Hepatocyte (in vitro differentiated cells): ENCODE results near the gene CHMP1B. TPM values are rescaled to one million over a fixed set of nuclear protein-coding genes. Genes with fewer than 3 reads are reported as not detected.

Experiments used
- DNase-seq: peaks from one replicate; pipeline ENCODE4 v3.0.0-alpha.2; 2016; ENCODE audit warnings: low spot score
- H2AFZ ChIP-seq: fragments of 200-600 bp; sonication (generic); 2 replicates; pipeline ENCODE4 v1.6.0; 2016; ENCODE audit warnings: antibody characterized with exemption, mild to moderate bottlenecking
- H3K27ac ChIP-seq: fragments of 200-600 bp; sonication (generic); 2 replicates; pipeline ENCODE4 v1.5.1; 2016; ENCODE audit warnings: mild to moderate bottlenecking
- H3K27me3 ChIP-seq: fragments of 200-600 bp; sonication (generic); 2 replicates; pipeline ENCODE4 v1.6.1; 2016
- H3K36me3 ChIP-seq: fragments of 200-600 bp; sonication (generic); replicated peaks from 2 replicates; pipeline ENCODE4 v1.5.1; 2016; ENCODE audit warnings: low read depth; ENCODE audit not compliant: insufficient read depth
- H3K4me1 ChIP-seq: fragments of 200-600 bp; sonication (generic); 2 replicates; pipeline ENCODE4 v1.5.1; 2016; ENCODE audit warnings: mild to moderate bottlenecking, moderate library complexity; ENCODE audit not compliant: insufficient read depth
- H3K4me2 ChIP-seq: fragments of 200-600 bp; sonication (generic); 2 replicates; pipeline ENCODE4 v1.6.0; 2016
- H3K4me3 ChIP-seq: fragments of 200-600 bp; sonication (generic); 2 replicates; pipeline ENCODE4 v1.5.1; 2016; ENCODE audit warnings: mild to moderate bottlenecking
- H3K79me2 ChIP-seq: fragments of 200-600 bp; sonication (generic); 2 replicates; pipeline ENCODE4 v1.6.0; 2017; ENCODE audit warnings: mild to moderate bottlenecking
- H3K9me2 ChIP-seq: fragments of 200-600 bp; sonication (generic); replicated peaks from 2 replicates; pipeline ENCODE4 v1.6.0; 2017; ENCODE audit warnings: mild to moderate bottlenecking; ENCODE audit not compliant: insufficient read depth
- H3K9me3 ChIP-seq: fragments of 200-600 bp; sonication (generic); 2 replicates; pipeline ENCODE4 v1.5.1; 2016; ENCODE audit warnings: low read depth, mild to moderate bottlenecking
- H4K20me1 ChIP-seq: fragments of 200-600 bp; sonication (generic); 2 replicates; pipeline ENCODE4 v1.6.0; 2016; ENCODE audit warnings: mild to moderate bottlenecking; ENCODE audit not compliant: insufficient read depth, poor library complexity, severe bottlenecking
- CTCF ChIP-seq: fragments of 200-600 bp; sonication (generic); IDR thresholded peaks from 2 replicates; pipeline ENCODE4 v1.5.1; 2016; ENCODE audit warnings: antibody characterized with exemption, mild to moderate bottlenecking; ENCODE audit not compliant: poor library complexity
- EZH2 ChIP-seq: fragments of 200-600 bp; sonication (generic); IDR thresholded peaks from 2 replicates; pipeline ENCODE4 v1.6.1; 2016; ENCODE audit warnings: antibody characterized with exemption, mild to moderate bottlenecking, borderline replicate concordance
- EZH2phosphoT487 ChIP-seq: fragments of 200-600 bp; sonication (generic); IDR thresholded peaks from one replicate; pipeline ENCODE4 v1.6.1; 2018; ENCODE audit warnings: antibody characterized with exemption, mild to moderate bottlenecking, low read depth, moderate library complexity; ENCODE audit not compliant: unreplicated experiment, severe bottlenecking
- WGBS: methylation state at CpG from one replicate; pipeline ENCODE4 v1.1.6; 2016; ENCODE audit warnings: low lambda C conversion rate; ENCODE audit errors: missing lambda C conversion rate; 5-methylcytosine and 5-hydroxymethylcytosine counted together
- polyA plus RNA-seq: library from polyadenylated mRNA; unstranded; fragments of >200 nt; fragmentation: Nextera tagmentation; extraction: Ambion mirVana; gene quantifications from 2 replicates; pipeline ENCODE4 v1.2.1, GENCODE V29; 2016
- total RNA-seq: library from RNA; depleted of rRNA; stranded (reverse); fragments of >200 nt; gene quantifications from 2 replicates; pipeline ENCODE4 v1.2.3, GENCODE V29; 2014

Gene CHMP1B
- total and polyA plus RNA-seq, 2 experiments from 2014 or later, result 70.1 to 85.3 TPM

GRCh38 chr18:11818486-11819203 lies 32.6 kb upstream of the CHMP1B start:
- no peaks in the 10 kb centered on the region for H3K36me3 ChIP-seq
- H3K79me2 ChIP-seq, result no peaks in the 10 kb centered on the region
- no peaks in the 10 kb centered on the region for H3K4me1 ChIP-seq
- H3K9me3 ChIP-seq, result no peaks in the 10 kb centered on the region
- H3K4me3 ChIP-seq, result no peak overlapping the region
- DNase-seq, result no peak
- 88% methylated on average over 17 of the region's 17 CpGs for WGBS
- no peaks in the 10 kb centered on the region for H3K9me2 ChIP-seq
- no peaks in the 10 kb centered on the region for H3K27me3 ChIP-seq
- no peak overlapping the region for H3K27ac ChIP-seq
- no peaks in the 10 kb centered on the region for H4K20me1 ChIP-seq
- no peak overlapping the region for H2AFZ ChIP-seq
- TF ChIP-seq EZH2 (no peak), CTCF (no peak), EZH2phosphoT487 (no peak)
- no peak overlapping the region for H3K4me2 ChIP-seq

- no peaks in the 10 kb centered on the region for H3K79me2 ChIP-seq
- WGBS, result 88% methylated on average over 2 of the region's 2 CpGs
- H3K4me3 ChIP-seq, result no peak overlapping the region
- no peaks in the 10 kb centered on the region for H3K9me3 ChIP-seq
- no peak for DNase-seq
- H3K4me2 ChIP-seq, result no peak overlapping the region
- H4K20me1 ChIP-seq, result no peaks in the 10 kb centered on the region
- H3K36me3 ChIP-seq, result no peaks in the 10 kb centered on the region
- TF ChIP-seq EZH2, result no peak
- no peak for TF ChIP-seq EZH2phosphoT487
- no peak for TF ChIP-seq CTCF
- no peak overlapping the region for H2AFZ ChIP-seq
- no peaks in the 10 kb centered on the region for H3K4me1 ChIP-seq
- H3K9me2 ChIP-seq, result no peaks in the 10 kb centered on the region
- no peaks in the 10 kb centered on the region for H3K27me3 ChIP-seq
- no peak overlapping the region for H3K27ac ChIP-seq
Measured at GRCh38 chr18:11819938-11820337, 31.3 kb upstream of the CHMP1B start.

- WGBS, result 36% methylated on average over 2 of the region's 2 CpGs
- Histone ChIP-seq H3K9me2 (no peaks in the 10 kb centered on the region), H3K27ac (no peak overlapping the region), H3K27me3 (no peaks in the 10 kb centered on the region), H3K79me2 (no peaks in the 10 kb centered on the region), H3K4me1 (no peaks in the 10 kb centered on the region), H3K4me2 (no peak overlapping the region), H4K20me1 (no peaks in the 10 kb centered on the region), H3K4me3 (no peak overlapping the region), H2AFZ (no peak overlapping the region), H3K36me3 (no peaks in the 10 kb centered on the region), H3K9me3 (no peaks in the 10 kb centered on the region)
- TF ChIP-seq EZH2phosphoT487 (no peak), CTCF (no peak), EZH2 (no peak)
- DNase-seq, result no peak
Measured at GRCh38 chr18:11820697-11821096, 30.5 kb upstream of the CHMP1B start.

GRCh38 chr18:11821208-11821607 lies 30.0 kb upstream of the CHMP1B start:
- no peak overlapping the region for H3K4me3 ChIP-seq
- no peaks in the 10 kb centered on the region for H3K9me2 ChIP-seq
- H4K20me1 ChIP-seq, result no peaks in the 10 kb centered on the region
- no peak overlapping the region for H3K27ac ChIP-seq
- H3K79me2 ChIP-seq, result no peaks in the 10 kb centered on the region
- H3K36me3 ChIP-seq, result no peaks in the 10 kb centered on the region
- H3K4me1 ChIP-seq, result no peaks in the 10 kb centered on the region
- DNase-seq, result no peak
- WGBS, result 90% methylated on average over 7 of the region's 7 CpGs
- H2AFZ ChIP-seq, result no peak overlapping the region
- H3K9me3 ChIP-seq, result no peaks in the 10 kb centered on the region
- no peak overlapping the region for H3K4me2 ChIP-seq
- H3K27me3 ChIP-seq, result no peaks in the 10 kb centered on the region
- TF ChIP-seq EZH2 (no peak), EZH2phosphoT487 (no peak), CTCF (no peak)
